ENCODE measurements around the gene ANKFN1.

Gene ANKFN1

GRCh38 chr17:56297184-56297583 is 143.9 kb downstream of the ANKFN1 start:
- no peak for TF ChIP-seq CTCF (IDR thresholded peaks at IDR 0.05)

- no peak for TF ChIP-seq CTCF (IDR thresholded peaks at IDR 0.05)
These were observed 145.6 kb downstream of the ANKFN1 start for GRCh38 chr17:56298846-56299245.

- TF ChIP-seq CTCF (IDR thresholded peaks at IDR 0.05): no peak
These were observed 146.9 kb downstream of the ANKFN1 start for GRCh38 chr17:56300144-56300543.

- TF ChIP-seq CTCF (IDR thresholded peaks at IDR 0.05): no peak
These were observed 151.7 kb downstream of the ANKFN1 start for GRCh38 chr17:56305007-56305406.

- no peak for TF ChIP-seq CTCF (IDR thresholded peaks at IDR 0.05)
These were observed 156.6 kb downstream of the ANKFN1 start for GRCh38 chr17:56309897-56310296.

- no peak for TF ChIP-seq CTCF (IDR thresholded peaks at IDR 0.05)
These were observed 157.5 kb downstream of the ANKFN1 start for GRCh38 chr17:56310782-56311181.

GRCh38 chr17:56313201-56313600 is 159.9 kb downstream of the ANKFN1 start:
- TF ChIP-seq CTCF (IDR thresholded peaks at IDR 0.05): no peak

- no peak for TF ChIP-seq CTCF (IDR thresholded peaks at IDR 0.05)
These were observed 160.8 kb downstream of the ANKFN1 start for GRCh38 chr17:56314026-56314425.

All from LNCAP (cell line).